Ramos (cell line): ENCODE measurements around the gene KIZ.
"Not testable (repeated sequence)": the region's sequence is repeated elsewhere in the genome, so short reads cannot be mapped to it uniquely, and the experiment has no call there.

Experiments used
- in situ Hi-C: fragments of 300-500 bp; cut with MboI; formaldehyde crosslinking; loops from one replicate; pipeline ENCODE4 v1.14.3; 2022; ENCODE audit warnings: low sequenced_read_pairs; ENCODE audit not compliant: unreplicated experiment

Gene KIZ

GRCh38 chr20:21167261-21167660, 41.4 kb downstream of the KIZ start:
- in situ Hi-C loops = no loop called here

DNA sequence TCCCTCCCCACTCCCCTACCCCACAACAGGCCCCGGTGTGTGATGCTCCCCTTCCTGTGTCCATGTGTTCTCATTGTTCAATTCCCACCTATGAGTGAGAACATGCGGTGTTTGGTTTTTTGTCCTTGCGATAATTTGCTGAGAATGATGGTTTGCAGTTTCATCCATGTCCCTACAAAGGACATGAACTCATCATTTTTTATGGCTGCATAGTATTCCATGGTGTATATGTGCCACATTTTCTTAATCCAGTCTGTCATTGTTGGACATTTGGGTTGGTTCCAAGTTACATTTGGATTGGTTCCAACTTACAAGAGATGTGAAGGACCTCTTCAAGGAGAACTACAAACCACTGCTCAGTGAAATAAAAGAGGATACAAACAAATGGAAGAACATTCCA, 42.2 kb downstream of the KIZ start:
- in situ Hi-C loops = not testable (repeated sequence)

- in situ Hi-C loops = no loop called here
Measured at GRCh38 chr20:21172626-21173025, 46.7 kb downstream of the KIZ start.

DNA sequence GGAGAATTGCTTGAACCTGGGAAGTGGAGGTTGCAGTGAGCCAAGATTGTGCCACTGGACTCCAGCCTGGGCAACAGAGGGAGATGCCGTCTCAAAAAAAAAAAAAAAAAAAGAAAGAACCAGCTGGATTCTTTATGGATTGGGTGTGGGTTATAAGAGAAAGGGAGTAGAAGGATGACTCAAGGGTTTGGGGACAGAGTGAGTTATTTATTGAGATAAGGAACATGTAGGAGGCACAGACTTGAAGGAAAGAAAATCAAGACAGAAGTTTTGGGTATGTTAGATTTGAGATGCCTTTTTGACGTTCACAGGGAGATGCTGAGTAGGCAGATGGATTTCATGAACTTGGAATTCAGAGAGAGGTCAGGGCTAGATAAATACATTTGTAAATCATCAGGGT, 47.6 kb downstream of the KIZ start:
- in situ Hi-C loops = no loop called here

GRCh38 chr20:21174516-21175239, 48.8 kb downstream of the KIZ start:
- in situ Hi-C loops = no loop called here

GRCh38 chr20:21175433-21175832, 49.6 kb downstream of the KIZ start:
- in situ Hi-C loops = no loop called here

GRCh38 chr20:21177767-21178166, 51.9 kb downstream of the KIZ start:
- in situ Hi-C loops = no loop called here

GRCh38 chr20:21179757-21180156, 53.9 kb downstream of the KIZ start:
- in situ Hi-C loops = no loop called here

DNA sequence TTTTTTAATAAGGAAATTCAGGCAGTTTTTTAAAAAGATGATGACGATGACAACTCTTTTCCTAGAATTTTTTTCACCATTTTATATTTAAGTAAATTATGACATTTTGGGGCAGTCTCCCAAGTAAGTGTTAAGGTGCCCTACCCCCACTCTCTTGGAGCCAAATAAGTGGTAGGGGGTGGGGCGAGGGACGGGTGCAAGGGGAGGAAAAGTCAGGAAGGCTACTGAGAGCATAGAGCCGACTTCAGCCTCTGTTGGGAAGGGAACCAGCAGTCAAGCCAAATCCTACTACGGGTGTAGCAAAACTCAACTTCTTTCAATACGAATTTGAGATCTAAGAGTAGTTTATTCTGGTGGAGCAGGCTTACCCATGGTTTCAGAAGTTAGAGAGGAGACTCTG, 54.4 kb downstream of the KIZ start:
- in situ Hi-C loops = no loop called here

DNA sequence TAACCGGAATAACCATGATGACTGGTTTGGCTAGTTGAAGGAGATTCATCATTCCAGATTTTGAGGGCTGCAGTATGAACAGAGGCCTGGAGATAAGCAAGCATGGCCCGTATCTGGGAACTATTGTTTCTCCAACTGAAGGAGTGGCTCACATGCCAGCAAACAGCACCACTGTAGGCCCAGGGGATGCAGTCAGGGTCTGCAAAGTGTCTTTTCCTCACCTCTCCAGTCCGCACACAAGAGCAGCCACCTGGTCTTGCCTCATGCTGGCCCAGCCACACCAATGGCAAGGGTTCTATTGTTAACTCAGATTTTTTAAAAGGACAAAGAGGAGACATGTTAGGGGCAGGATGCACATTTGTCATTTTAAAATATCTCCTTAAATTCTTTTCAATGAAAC, 55.1 kb downstream of the KIZ start:
- in situ Hi-C loops = no loop called here

- in situ Hi-C loops = no loop called here
Measured at GRCh38 chr20:21182832-21183563, 57.1 kb downstream of the KIZ start.

GRCh38 chr20:21183722-21184121, 57.8 kb downstream of the KIZ start:
- in situ Hi-C loops = no loop called here

GRCh38 chr20:21184819-21185218, 58.9 kb downstream of the KIZ start:
- in situ Hi-C loops = no loop called here

DNA sequence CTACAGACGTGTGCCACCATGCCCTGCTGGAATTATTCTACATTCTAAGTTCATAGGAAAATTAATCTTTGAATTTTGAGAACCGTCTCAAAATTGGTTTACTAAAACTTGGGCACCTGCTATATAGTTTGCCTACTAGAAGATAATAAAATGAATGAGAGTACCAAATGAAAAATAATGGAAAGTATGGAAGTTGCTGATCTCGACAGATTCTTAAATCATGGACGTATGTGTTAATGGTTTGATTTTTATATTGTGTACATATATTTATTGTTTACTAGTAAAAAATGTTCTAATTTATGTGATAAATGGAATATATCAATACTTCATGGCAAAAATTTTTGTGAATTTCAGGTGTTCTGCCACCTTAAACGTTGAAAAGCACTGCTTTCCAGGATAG, 60.0 kb downstream of the KIZ start:
- in situ Hi-C loops = no loop called here

DNA sequence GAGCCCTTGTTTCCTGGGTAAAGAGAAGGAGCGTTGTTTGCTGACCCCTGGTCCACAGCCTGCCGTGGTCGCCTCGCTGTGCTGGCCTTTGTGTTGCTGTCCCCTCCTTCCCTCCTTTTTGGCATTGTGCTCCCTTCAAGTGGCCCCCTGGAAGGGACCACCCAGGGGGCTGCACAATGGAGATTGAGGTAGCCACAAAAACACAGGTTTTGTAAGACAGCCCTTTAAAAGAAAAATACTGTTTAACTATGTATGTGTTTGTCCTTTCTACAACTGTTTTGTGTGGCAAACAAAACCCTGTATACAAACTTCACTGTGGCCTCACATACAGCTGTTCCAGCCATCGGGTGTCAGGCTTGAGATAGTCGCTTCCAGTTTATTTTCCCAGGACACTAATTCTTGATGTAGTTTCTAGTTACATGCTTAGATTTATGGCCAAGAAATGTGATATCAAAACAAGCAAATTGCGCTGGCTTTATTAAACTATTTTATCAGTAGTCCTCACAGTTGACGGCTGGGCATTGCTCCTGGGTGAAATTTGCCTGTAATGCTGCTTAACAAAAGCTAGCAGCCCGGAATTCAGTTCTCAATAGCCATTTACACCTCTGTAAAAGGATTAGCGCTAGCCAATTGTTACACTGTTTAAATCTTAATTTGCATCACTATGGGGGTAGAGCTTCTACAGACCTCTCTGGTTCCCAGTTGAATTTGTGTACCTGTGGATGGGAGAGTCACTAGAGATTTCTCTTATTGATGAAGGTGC, 64.1 kb downstream of the KIZ start:
- in situ Hi-C loops = no loop called here

GRCh38 chr20:21190869-21191268, 65.0 kb downstream of the KIZ start:
- in situ Hi-C loops = no loop called here

DNA sequence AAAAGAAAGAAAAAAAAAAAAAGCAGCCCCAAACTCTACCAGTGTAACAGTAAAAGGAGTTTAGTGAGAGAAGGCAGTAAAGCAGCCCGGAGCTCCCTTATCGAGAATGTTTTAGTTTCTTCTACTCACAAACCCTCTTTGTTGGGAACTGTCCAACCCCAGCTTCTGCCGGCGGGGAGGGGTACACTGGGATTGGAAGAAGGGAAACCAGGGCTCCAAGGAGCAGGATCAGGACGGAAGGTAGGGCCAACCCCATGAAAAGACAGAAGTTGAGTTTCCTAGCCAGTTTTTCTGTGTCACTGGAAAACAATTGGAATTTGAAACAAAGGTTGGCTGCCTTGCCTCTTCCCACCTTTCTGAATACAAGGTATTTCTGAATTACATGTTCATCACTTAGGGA, 66.0 kb downstream of the KIZ start:
- in situ Hi-C loops = no loop called here

DNA sequence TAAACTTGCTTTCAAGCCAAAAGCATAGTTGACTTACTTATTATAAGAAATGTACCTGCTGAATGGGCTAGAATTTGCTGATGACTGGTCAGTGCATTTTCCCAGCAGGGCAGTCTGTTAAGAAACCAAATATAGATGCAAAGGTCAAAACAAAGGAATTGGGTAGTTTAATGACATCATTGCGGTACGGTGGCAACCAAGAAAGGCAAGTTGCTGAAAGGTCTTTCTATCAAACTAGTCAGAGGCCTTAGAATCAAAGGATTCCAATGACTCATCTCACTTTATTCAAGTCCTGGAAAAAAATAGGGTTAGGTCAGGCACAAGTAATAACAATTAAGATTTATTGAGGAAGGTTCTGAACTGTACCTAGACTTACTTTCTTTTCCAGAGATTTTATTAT, 76.4 kb downstream of the KIZ start:
- in situ Hi-C loops = no loop called here

DNA sequence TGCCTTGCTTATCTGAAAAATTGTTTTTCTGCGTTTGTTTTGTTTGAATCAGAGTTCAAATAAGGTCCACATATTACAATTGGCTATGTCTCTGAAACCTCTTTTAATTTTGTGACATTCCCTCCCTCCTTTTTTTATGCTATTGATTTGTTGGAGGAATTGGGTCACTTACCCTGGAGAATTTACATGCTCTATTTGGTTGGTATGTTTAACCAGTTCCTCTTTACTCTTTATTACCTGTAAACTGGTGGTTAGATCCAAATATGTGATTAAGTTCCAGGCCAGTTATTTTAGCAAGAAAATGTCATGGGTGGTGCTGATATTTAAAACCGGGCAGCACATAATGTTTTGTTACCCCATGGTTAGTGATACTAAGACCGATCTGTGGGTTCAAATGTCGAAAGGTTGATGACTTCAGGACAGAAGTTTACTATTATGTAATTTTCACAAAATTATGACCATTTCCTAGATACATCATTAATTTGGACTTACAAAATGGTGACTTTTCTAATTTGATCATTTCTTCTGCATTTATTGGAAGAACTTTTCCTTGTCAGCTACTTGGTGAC, 77.3 kb downstream of the KIZ start:
- in situ Hi-C loops = no loop called here

DNA sequence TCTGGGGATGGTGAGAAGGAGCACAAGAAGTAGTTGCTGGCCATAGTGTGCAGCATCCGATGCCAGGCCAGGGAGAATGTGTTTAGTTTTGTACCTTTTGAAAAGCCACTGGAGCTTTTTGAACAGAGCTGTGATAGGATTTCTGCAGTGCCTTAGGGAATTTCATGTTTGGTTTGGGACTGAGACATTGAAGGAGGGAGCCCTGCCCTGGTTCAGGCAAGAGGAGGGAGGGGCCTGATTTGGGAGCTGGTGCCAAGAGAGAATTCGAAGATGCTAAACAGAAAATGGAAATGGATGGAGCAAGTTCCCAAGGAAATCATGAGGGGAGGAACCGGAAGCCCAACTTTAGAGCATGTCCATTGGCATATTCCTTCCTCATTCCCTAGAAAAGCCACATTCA, 80.7 kb downstream of the KIZ start:
- in situ Hi-C loops = no loop called here

DNA sequence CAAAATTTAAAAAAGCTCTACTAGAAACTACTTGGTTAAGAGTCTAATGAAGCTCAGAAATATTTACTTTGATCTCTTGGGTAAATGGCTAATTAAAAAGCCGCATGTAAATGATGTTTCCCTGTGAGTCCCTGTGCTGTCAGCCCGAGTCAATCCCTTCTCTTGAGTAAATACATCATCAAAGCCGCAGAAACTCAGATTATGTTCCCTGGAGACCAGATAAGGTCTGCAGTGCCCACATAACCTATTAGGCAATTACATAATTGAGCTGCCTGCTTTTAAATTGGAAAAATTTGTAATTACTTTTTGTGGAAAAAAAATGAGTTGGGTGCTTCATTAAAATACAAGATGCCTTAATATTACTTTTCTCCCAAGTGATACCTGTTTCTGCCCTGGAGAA, 83.1 kb downstream of the KIZ start:
- in situ Hi-C loops = no loop called here
